Suprapubic skin (tissue), 4 donors: ENCODE results near the gene TPI1. TPM values are rescaled to one million over a fixed set of nuclear protein-coding genes. Genes with fewer than 3 reads are reported as not detected.

Experiments
- DNase-seq, 2 donors: peaks; one replicate each; pipeline ENCODE4 v3.0.0-alpha.2; 2019; ENCODE audit warnings: low spot score in 2 of 2
- H3K27ac ChIP-seq: fragments of 200-600 bp; sonication (generic); one replicate; pipeline ENCODE4 v1.5.1; 2019
- H3K27me3 ChIP-seq: fragments of 200-600 bp; sonication (generic); one replicate; pipeline ENCODE4 v1.5.1; 2019
- H3K36me3 ChIP-seq: fragments of 200-600 bp; sonication (generic); one replicate; pipeline ENCODE4 v1.5.1; 2019
- H3K4me1 ChIP-seq: fragments of 200-600 bp; sonication (generic); one replicate; pipeline ENCODE4 v1.5.1; 2019
- H3K4me3 ChIP-seq: fragments of 200-600 bp; sonication (generic); one replicate; pipeline ENCODE4 v1.5.1; 2019; ENCODE audit warnings: mild to moderate bottlenecking
- H3K9me3 ChIP-seq: fragments of 200-600 bp; sonication (generic); one replicate; pipeline ENCODE4 v1.5.1; 2019
- CTCF ChIP-seq, 2 donors: fragments of 200-600 bp in 1 of 2; fragments of 450-650 bp in 1 of 2; sonication (generic) in 1 of 2; IDR thresholded peaks; one replicate each; pipeline ENCODE4 v1.5.1; 2016 to 2019; ENCODE audit warnings: antibody characterized with exemption in 2 of 2, mild to moderate bottlenecking in 1 of 2, moderate library complexity in 1 of 2
- EP300 ChIP-seq: sonication (generic); formaldehyde crosslinking; IDR thresholded peaks from one replicate; pipeline ENCODE4 v1.6.1; 2017; ENCODE audit warnings: antibody characterized with exemption
- POLR2A ChIP-seq, 2 donors: fragments of 450-650 bp; IDR thresholded peaks; one replicate each; pipeline ENCODE4 v1.6.1; 2017; ENCODE audit warnings: antibody characterized with exemption in 2 of 2, mild to moderate bottlenecking in 2 of 2, moderate library complexity in 2 of 2
- POLR2AphosphoS5 ChIP-seq, 3 donors: sonication (generic); formaldehyde crosslinking; IDR thresholded peaks; one replicate each; pipeline ENCODE4 v1.6.1; 2017; ENCODE audit warnings: antibody characterized with exemption in 3 of 3
- WGBS: methylation state at CpG from one replicate; pipeline ENCODE4 v1.1.5; 2018; 5-methylcytosine and 5-hydroxymethylcytosine counted together
- total RNA-seq, 4 donors: library from RNA; depleted of rRNA; stranded (reverse); fragments of >200 nt; gene quantifications; one replicate each; pipeline ENCODE4 v1.1.0, GENCODE V29; 2016

The TPI1 gene
- total RNA-seq, 4 donors from 2014 or later = 185 to 498 (median 405) TPM

DNA sequence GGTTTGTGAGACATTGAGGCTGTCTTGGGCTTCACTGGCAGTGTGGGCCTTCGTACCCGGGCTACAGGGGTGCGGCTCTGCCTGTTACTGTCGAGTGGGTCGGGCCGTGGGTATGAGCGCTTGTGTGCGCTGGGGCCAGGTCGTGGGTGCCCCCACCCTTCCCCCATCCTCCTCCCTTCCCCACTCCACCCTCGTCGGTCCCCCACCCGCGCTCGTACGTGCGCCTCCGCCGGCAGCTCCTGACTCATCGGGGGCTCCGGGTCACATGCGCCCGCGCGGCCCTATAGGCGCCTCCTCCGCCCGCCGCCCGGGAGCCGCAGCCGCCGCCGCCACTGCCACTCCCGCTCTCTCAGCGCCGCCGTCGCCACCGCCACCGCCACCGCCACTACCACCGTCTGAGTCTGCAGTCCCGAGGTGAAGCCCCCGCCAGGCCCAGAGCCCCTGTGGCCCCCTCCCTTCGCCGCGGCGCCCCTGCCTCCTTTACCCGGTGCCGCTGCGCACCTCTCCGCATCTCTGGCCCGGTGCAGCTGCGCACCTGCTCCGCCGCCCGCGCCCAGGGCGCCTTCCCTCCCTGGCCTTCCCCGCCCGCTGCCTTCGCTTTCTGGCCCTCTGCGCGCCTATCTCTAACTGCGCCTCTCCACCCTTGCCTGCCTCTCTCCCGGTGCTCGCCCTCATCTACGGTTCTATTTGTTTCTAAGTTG is 47.1 kb downstream of the TPI1 start, which contains the start of gene ENO2:
TSS of gene ENO2 (plus strand) at position 335 of the 701 bp plus-strand sequence. CDS start 1,253 bp downstream, outside the sequence.
- peak within 1 kb of the TSS; percentile 76 for H3K4me3 ChIP-seq
- peak within 1 kb of the TSS; percentile 77 for H3K27ac ChIP-seq
- H3K36me3 ChIP-seq = no peaks in the 10 kb centered on the region
- H3K4me1 ChIP-seq = peaks cover 20% of the 10 kb centered on the region
- WGBS = under 1% methylated on average over 29 of the region's 68 CpGs
- peak in 1 of 2 donors; percentile 89 for DNase-seq
- no peak for TF ChIP-seq EP300
- TF ChIP-seq CTCF (IDR thresholded peaks at IDR 0.05) = no peak
- TF ChIP-seq POLR2A (IDR thresholded peaks at IDR 0.05) = no peak
- no peak for TF ChIP-seq POLR2AphosphoS5 (IDR thresholded peaks at IDR 0.05)
- H3K27me3 ChIP-seq = no peaks in the 10 kb centered on the region
- H3K9me3 ChIP-seq = no peaks in the 10 kb centered on the region

GRCh38 chr12:6914947-6915788 is 47.8 kb downstream of the TPI1 start:
- no peaks in the 10 kb centered on the region for H3K27me3 ChIP-seq
- peaks cover 20% of the 10 kb centered on the region for H3K4me1 ChIP-seq
- peak overlapping the region; percentile 76 for H3K4me3 ChIP-seq
- no peak for DNase-seq
- WGBS = 8% methylated on average over 26 of the region's 29 CpGs
- H3K27ac ChIP-seq = peak overlapping the region; percentile 77
- no peaks in the 10 kb centered on the region for H3K36me3 ChIP-seq
- H3K9me3 ChIP-seq = no peaks in the 10 kb centered on the region
- no peak for TF ChIP-seq CTCF (IDR thresholded peaks at IDR 0.05)
- TF ChIP-seq POLR2A (IDR thresholded peaks at IDR 0.05) = no peak
- no peak for TF ChIP-seq EP300
- no peak for TF ChIP-seq POLR2AphosphoS5 (IDR thresholded peaks at IDR 0.05)

DNA sequence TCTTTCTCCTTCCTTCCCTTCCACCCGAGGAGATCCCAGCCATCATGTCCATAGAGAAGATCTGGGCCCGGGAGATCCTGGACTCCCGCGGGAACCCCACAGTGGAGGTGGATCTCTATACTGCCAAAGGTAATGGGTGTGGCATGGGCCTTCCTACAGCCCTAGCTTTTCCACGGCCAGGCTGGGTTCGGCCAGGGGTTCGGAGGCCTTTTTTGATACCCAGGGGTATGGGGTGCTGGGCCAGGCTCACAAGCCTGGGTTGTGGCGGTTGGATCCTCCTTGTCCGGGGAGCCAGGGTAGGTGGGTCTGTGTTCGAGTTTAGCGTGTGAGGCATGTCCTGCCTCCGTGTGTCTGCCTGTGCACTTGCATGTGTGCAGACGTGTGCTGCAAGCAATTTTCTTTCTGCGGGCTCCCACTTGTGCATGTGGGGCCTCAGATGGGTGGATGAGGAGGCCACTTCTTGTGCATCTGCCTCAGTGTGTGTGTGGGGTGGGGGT is 48.5 kb downstream of the TPI1 start:
- Histone ChIP-seq H3K4me3 (no peak overlapping the region), H3K27me3 (no peaks in the 10 kb centered on the region), H3K36me3 (no peaks in the 10 kb centered on the region), H3K9me3 (no peaks in the 10 kb centered on the region), H3K27ac (no peak overlapping the region), H3K4me1 (peaks cover 20% of the 10 kb centered on the region)
- WGBS = 37% methylated on average over 4 of the region's 14 CpGs
- no peak for TF ChIP-seq CTCF (IDR thresholded peaks at IDR 0.05)
- no peak for DNase-seq

DNA sequence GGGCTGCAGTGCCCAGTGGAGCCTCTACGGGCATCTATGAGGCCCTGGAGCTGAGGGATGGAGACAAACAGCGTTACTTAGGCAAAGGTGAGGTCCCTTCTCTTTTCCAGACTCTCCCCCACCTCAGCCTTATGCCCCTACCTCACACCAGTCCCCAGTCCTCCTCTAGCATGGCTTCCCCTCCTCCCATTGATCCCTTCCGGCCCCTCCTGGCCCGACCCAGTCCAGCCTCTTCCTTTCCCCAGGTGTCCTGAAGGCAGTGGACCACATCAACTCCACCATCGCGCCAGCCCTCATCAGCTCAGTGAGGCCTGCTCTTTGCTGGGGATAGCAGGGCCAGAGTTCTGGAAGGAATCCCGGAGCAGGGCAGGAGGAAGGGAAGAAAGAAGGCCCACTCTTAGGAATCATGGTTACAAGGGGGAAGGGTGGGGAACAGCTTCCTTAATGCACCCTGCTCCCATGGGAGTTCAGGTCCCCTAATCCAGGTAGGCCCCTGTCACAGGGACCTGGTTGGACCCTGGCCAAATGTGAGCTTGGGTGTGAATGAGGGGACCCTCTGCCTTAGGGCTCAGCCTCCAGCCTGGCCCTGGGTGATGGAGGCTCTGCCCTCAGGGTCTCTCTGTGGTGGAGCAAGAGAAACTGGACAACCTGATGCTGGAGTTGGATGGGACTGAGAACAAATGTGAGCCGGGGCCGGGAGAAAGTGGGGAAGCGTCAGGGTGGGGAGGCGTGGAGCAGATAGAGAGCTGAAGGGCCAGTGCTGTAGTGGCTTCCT is 49.3 kb downstream of the TPI1 start:
- Histone ChIP-seq H3K9me3 (no peaks in the 10 kb centered on the region), H3K36me3 (no peaks in the 10 kb centered on the region), H3K4me3 (no peak overlapping the region), H3K4me1 (peaks cover 20% of the 10 kb centered on the region), H3K27me3 (no peaks in the 10 kb centered on the region), H3K27ac (no peak overlapping the region)
- no peak for DNase-seq
- TF ChIP-seq CTCF (IDR thresholded peaks at IDR 0.05) (no peak), POLR2AphosphoS5 (IDR thresholded peaks at IDR 0.05) (no peak), POLR2A (IDR thresholded peaks at IDR 0.05) (no peak), EP300 (no peak)
- 92% methylated on average over 11 of the region's 11 CpGs for WGBS
